ENCODE data around the gene TMEM94.

Gene TMEM94

DNA sequence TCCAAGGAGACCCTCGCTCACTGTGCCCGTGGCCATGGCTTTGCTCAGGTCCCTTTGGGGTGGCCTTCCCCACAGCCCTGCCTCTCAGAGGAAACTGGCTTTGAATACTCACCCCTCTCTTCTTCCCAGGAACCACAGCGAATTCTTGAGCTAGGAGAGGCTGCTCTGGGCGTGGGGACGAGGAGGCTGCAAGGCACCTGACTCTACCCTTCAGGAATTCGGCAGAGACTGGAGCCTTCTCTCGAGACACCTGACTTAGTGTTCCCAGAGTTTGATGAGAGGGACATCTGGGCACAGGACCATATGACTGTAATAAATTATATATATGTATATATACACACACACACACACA, 75.3 kb downstream of the TMEM94 start:
- no peak for DNase-seq

DNA sequence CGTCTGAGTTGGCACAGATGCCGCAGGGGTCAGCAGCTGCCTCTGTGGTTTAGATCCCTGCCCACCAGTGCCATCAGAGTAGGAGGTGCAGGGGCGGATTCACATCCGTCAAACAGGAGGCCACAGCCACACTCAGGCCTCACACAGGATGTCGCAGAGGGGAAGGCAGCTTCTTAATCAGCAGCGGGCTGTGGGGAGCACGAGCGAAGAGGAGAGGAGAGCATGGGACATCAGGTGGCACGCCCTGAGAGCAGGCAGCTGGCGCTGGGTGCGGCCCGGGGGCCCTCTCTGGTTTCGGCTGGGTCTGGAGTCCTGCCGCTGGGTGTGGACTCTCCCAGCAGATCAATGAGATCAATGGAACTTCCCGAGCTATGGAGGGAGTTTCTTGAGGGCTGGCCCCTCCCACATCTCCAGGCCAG, 78.7 kb downstream of the TMEM94 start:
- no peak for DNase-seq

DNA sequence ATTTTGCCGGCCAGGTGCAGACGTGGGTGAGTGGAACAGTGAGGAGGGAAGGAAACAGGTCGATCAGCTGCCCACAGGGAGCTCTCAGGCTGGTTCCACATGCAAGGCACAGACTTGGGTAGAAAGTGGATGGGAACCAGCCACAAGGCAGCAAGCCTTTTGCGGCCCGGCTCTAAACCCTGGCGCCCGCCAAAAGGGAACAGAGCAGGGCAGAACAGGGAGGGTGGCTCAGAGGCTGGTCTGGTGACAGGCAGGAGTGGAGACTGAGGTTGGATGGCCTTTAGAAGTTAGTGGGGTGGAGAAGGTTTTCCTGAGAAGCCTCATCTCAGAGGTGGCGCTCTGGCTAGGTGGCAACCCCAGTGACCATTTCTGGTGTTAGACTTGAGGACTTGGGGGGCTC, 79.4 kb downstream of the TMEM94 start:
- no peak for DNase-seq

DNA sequence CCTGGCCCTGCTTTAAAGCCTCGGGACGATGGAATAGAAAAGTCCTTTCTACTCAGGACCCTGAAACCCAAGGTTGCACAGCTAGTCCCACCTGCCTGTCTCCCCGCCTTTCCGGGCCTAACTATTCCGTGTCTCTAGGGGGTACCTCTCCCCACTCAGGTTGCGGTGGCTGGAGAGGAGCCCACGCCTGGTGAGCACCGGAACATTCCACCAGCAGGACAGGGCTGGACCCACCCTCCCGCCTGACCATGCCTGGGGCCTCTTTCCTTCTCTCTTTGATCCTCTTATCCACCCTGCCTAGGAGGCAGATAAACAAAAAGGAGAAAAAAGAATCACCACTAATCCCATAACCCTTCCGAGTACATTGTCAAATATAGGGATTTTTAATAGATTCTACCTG, 79.9 kb downstream of the TMEM94 start:
- no peak for DNase-seq

DNA sequence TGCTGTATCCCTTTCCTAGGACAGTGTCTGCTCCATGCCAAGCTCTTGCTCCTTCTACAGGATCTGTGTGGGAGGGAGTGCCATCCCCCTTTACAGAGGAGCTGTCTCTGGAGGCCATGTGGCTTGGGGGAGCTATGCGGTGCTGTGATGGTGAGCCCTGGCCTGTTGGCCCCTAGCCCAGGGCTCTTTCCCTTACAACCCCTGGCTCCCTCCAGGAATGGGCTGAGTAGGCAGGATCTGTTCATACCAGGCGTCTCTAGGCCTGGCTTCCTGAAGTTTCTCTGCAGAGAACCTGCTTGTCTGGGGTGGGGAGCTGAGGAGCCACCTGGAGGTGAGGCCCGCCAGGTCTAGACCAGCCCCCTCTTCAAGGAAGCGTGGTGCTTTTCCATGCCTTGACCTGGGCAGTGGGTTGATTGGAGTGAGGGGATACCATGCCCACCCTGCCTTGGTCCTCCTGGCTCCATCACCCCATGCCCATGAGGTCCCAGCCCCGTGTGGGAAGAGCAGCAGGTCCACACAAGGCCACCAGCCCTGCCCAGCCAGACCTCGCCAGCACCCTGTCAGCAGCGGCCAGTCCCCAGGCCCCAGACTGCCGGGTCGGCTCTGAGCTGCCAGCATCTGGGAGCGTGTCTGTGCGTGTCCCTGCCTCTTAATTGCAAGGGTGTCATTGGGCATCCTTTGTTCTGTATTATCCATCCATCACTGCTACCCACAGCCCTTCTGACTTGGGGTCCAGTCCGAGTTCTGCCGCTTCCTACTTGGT, 83.7 kb downstream of the TMEM94 start:
- no peak for DNase-seq

DNA sequence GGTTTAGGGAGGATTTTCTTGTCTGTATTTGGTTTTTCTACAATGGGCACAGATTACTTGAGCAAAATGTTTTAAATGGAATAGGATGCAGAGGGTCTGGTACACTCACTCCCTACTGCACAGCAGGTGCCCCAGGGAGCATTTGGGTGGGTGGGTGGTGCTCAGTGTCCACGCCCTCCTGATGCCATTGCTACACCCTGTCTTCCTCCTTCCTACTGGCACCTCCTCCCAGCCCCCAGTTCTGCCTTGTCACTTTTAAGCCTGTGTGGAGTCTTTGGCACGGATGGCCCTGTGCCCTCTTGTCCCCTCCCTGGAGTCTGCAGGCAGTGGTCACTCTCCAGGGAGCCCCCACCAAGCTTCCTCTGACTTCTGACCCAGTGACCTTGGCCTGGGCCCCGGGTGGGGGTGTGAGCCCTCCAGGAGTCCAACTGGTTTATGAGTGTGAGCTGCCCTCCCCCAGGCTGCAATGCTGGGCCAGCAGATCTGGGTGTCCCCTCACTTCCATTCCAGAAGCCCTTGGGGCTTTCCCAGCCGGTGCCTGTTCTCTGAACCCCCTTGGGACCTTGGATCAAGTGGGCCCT, 84.6 kb downstream of the TMEM94 start:
- DNase-seq: no peak

DNA sequence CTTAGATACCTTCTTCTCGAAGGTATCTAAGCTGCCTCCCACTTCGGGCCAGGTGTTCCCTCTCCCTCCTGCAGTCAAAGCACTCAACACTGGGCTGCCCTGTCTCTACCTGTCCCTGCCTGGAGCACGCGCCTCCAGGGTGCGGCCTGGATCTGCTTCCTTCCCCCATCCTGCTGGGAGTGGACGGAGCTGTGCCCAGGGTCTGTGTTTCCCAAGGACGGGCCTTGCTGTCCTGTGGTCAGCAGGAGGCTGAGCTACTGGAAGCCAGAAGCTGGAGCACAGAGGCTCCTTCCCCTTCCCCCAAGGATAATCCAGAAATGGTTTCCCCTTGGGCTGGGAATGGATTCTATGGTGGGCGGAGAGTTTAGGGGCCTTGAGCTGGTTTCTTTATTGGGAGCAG, 85.8 kb downstream of the TMEM94 start:
- no peak for DNase-seq

DNA sequence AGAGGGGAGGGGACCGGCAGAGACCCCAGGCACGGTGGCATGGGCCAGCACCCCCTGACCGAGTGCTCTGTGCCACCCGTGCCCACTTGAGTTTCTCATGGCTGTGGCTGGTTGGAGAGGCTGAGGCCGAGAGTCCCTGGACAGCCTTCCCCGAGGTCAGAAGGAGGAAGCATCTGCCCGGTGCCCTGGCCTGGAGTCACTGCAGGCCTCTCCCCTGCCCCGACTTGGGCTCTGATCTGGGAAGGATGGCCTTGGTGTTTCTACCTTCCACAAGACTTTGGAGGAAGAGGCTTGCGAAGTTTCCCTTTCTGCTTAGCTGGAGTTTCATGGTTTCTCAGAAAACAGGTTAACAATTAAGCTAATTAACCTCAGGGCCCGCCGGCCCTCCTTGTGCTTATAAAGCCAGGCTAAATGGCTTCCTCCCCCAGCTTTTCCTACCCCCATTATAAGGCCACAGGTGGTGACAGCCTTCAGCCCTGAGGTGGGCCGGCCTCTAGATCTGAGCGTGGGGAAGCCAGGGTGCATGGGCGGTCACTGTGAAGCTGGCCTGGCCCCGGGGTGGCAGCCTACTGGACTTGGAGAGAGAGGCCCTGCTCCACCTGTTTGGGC, 86.4 kb downstream of the TMEM94 start:
- no peak for DNase-seq

DNA sequence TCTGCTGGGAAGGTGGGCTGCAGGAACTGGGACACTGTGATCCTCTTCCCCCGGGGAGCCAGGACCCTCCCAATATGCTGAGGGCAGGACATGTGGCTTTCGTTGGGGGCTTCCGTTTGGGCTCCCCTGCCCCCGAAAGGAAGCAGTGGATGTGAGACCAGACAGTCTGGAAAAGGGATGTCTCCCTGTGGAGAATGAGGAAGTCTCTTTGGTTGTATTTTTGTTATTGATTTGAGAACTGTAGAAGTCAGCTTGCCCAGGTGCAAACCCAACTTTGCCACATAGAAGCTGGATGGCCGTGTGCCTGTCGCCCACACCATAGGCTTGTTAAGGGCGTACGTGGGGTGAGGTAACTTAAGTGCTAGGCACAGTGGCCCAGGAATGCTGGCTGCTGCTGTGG, 87.8 kb downstream of the TMEM94 start:
- DNase-seq: no peak

DNA sequence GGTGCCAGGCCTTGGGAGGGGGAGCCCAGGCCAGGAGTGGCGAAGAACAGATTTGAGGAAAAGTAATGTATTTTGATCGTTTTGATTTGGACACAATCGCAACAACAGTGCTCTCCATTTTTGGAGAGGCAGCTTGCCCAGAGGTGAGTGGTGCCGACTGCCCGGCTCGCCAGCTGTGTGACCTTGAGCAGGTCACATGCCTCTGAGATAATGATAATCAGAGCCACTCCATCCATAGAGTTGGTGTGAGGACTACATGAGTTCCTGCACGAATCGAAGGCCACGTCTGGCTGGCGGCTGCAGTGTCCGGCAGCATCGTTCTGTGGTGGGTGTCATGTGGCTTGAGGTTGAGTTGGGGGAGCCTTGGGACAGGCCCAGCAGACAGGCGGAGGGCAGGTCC, 89.7 kb downstream of the TMEM94 start:
- no peak for DNase-seq

DNA sequence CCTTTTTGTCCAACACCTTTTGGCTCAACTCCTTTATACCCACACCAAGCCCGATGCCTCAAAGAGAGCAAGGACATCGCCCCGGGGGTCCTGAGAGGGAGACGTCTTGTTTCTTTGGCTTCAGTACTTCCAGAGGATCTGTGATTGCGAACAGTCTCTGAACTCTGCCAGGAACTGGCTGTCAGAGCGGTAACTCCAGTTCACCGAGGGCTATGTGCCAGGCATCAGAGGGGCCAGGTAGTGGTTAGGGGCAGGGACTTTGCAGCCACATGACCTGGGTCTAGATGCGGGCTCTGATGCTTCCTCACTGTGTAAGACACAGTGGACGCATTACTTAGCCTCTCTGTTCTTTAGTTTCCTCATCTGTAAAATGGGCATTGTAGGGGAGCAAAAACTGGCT, 90.7 kb downstream of the TMEM94 start:
- no peak for DNase-seq

DNA sequence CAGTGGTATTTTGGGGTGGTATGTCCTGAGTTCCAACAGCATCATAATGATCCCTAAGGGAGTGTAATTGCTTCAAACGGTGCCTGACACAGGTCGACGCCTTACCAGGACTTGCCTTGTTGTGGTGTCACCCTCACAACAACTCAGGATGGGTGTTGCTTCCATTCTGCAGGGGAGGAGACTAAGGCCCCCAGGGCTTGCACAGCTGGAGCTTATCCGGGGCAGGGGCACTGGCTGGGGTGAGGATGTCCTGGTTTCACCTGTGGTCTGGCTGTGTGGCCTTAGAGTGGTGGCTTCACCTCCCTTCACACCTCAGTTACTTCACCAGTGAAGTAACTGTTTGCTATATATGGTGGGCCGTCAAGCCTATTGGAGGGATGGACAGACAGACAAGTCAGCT, 92.4 kb downstream of the TMEM94 start:
- no peak for DNase-seq
